ENCODE measurements around the gene SMS.

SMS gene

DNA sequence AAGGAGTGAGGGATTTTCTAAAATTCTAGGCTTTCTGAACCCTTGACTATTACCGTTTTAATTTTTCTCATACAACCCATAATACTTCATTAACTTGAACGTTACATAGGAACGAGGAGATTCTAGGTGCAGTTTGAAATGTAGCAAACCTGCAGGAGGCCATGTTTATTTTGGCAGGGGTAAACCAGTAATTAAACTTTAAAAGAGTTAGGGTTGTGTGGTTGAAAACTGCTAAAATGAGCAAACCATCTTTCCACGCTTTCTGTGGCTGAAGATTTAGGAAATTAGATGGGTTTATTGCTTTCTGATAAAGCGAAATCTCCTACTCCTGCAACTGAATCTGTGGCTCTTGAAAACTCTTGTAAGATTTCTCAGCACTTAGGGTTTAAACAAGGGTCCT, 93.3 kb downstream of the SMS start:
- no peak for TF ChIP-seq CTCF (IDR thresholded peaks at IDR 0.05; ENCODE audit: insufficient read depth, missing control alignments)
- FAIRE-seq (no peak), DNase-seq (ENCODE audit: insufficient read length, low spot score) (no peak)

- TF ChIP-seq CTCF (IDR thresholded peaks at IDR 0.05; ENCODE audit: insufficient read depth, missing control alignments) = no peak
- FAIRE-seq = no peak
- no peak for DNase-seq (ENCODE audit: insufficient read length, low spot score)
Observed at GRCh38 chrX:22035236-22035635, 94.7 kb downstream of the SMS start.

DNA sequence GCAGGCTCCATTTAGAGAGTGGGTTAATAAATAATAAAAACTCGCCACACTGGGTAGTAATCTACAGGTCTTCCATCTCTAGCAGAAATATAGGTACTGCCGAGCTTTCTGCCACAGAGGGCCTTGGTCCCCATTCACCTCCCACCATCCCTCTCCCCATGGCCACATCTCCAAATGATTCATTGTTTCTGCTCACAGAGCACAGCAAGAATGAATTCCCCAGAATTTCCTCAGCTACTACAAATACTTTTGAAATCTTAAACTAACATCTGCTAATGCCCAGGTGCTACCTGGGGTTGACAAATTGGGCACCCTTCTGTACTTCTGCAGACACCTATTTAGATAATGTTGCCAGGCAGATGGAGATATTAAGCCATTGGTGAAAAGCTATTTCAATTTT, 96.7 kb downstream of the SMS start:
- DNase-seq (ENCODE audit: insufficient read length, low spot score) = no peak
- no peak for TF ChIP-seq CTCF (IDR thresholded peaks at IDR 0.05; ENCODE audit: insufficient read depth, missing control alignments)
- FAIRE-seq = no peak

GRCh38 chrX:22037911-22038537, 97.5 kb downstream of the SMS start:
- DNase-seq (ENCODE audit: insufficient read length, low spot score) = no peak
- FAIRE-seq = no peak
- TF ChIP-seq CTCF (IDR thresholded peaks at IDR 0.05; ENCODE audit: insufficient read depth, missing control alignments) = no peak

DNA sequence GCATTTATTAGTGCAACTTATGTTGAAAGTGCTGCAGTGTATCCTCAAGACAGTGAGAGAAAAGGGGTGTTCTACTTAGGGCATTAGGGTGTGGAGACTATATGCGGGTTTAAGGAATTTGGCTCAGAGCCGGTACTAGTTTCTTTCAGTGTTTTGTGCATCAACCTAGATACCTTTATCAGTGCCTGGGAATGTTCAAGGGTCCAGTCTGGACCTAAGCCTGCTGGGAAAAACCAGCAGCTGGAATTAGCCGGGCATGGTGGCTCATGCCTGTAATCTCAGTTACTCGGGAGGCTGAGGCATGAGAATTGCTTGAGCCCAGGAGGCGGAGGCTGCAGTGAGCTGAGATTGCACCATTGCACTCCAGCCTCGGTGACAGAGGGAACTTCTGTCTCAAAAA, 99.0 kb downstream of the SMS start:
- no peak for TF ChIP-seq CTCF (IDR thresholded peaks at IDR 0.05; ENCODE audit: insufficient read depth, missing control alignments)
- FAIRE-seq = no peak
- DNase-seq (ENCODE audit: insufficient read length, low spot score) = no peak

DNA sequence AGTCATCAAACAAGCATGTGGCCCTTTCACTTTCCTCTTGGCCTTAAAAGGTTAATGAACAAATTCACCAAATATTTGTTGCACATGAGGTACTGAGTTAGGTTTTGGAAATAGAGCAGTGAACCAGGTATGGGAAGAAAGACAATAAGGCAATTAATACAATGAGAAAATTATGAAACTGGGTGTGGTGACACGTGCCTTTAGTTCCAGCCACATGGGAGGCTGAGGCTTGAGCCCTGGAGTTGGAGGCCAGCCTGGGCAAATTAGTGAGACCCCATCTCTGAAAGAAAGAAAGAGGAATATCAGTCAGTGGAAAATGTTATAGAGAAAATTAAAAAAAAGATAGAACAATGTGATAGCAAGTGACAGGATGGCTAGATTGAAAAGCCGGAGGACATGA, 99.7 kb downstream of the SMS start:
- DNase-seq (ENCODE audit: insufficient read length, low spot score) (no peak), FAIRE-seq (no peak)
- TF ChIP-seq CTCF (IDR thresholded peaks at IDR 0.05; ENCODE audit: insufficient read depth, missing control alignments) = no peak

DNA sequence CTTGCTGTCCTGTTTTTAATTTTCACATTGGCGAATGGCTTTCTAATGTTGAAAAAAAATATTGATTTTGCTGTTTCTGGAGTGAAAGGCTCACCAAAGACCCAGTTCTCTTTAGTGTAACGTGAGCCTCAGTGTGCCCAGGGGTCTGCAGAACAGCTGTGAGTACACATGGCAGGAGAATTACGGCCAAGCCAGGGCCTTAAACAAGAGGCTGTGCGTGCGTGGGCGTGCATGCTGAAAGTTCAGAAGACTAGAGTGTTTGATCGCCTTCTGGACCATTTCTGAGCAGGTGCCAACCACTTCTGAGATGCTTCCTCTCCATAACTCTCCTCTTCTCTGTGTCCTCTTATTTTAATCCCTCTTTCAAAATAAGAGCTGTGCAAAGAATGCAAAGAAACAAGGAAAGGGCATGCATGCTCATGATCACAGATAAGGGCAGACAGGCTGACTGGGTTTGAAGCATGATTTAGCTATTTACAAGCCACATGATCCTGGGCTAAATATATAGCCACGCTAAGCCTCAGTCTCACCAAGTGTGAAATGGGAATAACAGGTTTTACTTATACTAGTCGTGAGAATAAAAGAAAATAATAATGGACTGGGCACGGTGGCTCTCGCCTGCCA, 101.5 kb downstream of the SMS start:
- no peak for TF ChIP-seq CTCF (IDR thresholded peaks at IDR 0.05; ENCODE audit: insufficient read depth, missing control alignments)
- FAIRE-seq (no peak), DNase-seq (ENCODE audit: insufficient read length, low spot score) (no peak)

Data from D721Med (cell line).